ENCODE results near the gene SARNP.
"Not testable (repeated sequence)": the region's sequence is repeated elsewhere in the genome, so short reads cannot be mapped to it uniquely, and the experiment has no call there.

The SARNP gene

GRCh38 chr12:55839345-55840140, 22.0 kb upstream of the SARNP start:
- DNase-seq (ENCODE audit: low read depth), result no peak

- DNase-seq (ENCODE audit: low read depth), result no peak
Measured at GRCh38 chr12:55838361-55838760, 20.8 kb upstream of the SARNP start.

GRCh38 chr12:55834400-55834799, 16.9 kb upstream of the SARNP start:
- DNase-seq (ENCODE audit: low read depth), result not testable (repeated sequence)

- no peak for DNase-seq (ENCODE audit: low read depth)
Measured at GRCh38 chr12:55833056-55833455, 15.5 kb upstream of the SARNP start.

GRCh38 chr12:55831447-55831815, 13.9 kb upstream of the SARNP start:
- DNase-seq (ENCODE audit: low read depth), result no peak

- DNase-seq (ENCODE audit: low read depth), result peak; percentile 60
Measured at GRCh38 chr12:55830601-55831446, 13.3 kb upstream of the SARNP start.

- no peak for DNase-seq (ENCODE audit: low read depth)
Measured at GRCh38 chr12:55829967-55830600, 12.6 kb upstream of the SARNP start.

GRCh38 chr12:55828357-55828756, 10.8 kb upstream of the SARNP start:
- DNase-seq (ENCODE audit: low read depth), result no peak

- DNase-seq (ENCODE audit: low read depth), result no peak
Measured at GRCh38 chr12:55827806-55828205, 10.3 kb upstream of the SARNP start.

- no peak for DNase-seq (ENCODE audit: low read depth)
Measured at GRCh38 chr12:55824726-55825125, 7.2 kb upstream of the SARNP start.

- DNase-seq (ENCODE audit: low read depth), result no peak
Measured at GRCh38 chr12:55823419-55823818, 5.9 kb upstream of the SARNP start.

GRCh38 chr12:55822228-55822627, 4.7 kb upstream of the SARNP start:
- peak; percentile 32 for DNase-seq (ENCODE audit: low read depth)

GRCh38 chr12:55820679-55821078, 3.2 kb upstream of the SARNP start:
- DNase-seq (ENCODE audit: low read depth), result peak; percentile 63

GRCh38 chr12:55818886-55819285, 1.4 kb upstream of the SARNP start:
- peak; percentile 29 for DNase-seq (ENCODE audit: low read depth)

- no peak for DNase-seq (ENCODE audit: low read depth)
Measured at GRCh38 chr12:55818140-55818728, 710 bp upstream of the SARNP start.

GRCh38 chr12:55816881-55817344, 611 bp downstream of the SARNP start:
- peak; percentile 45 for DNase-seq (ENCODE audit: low read depth)

GRCh38 chr12:55815473-55815872, 2.1 kb downstream of the SARNP start:
- no peak for DNase-seq (ENCODE audit: low read depth)

GRCh38 chr12:55814257-55814656, 3.3 kb downstream of the SARNP start:
- DNase-seq (ENCODE audit: low read depth), result no peak

GRCh38 chr12:55812088-55812487, 5.4 kb downstream of the SARNP start:
- no peak for DNase-seq (ENCODE audit: low read depth)

GRCh38 chr12:55809274-55809673, 8.2 kb downstream of the SARNP start:
- no peak for DNase-seq (ENCODE audit: low read depth)

- no peak for DNase-seq (ENCODE audit: low read depth)
Measured at GRCh38 chr12:55806982-55807381, 10.5 kb downstream of the SARNP start.

- DNase-seq (ENCODE audit: low read depth), result no peak
Measured at GRCh38 chr12:55797550-55797949, 20.0 kb downstream of the SARNP start.

Data from ELR (cell line).